HL-60 (cell line): ENCODE data around the gene IL4.

Experiments used
- CTCF ChIP-seq: IDR thresholded peaks from one replicate; pipeline ENCODE4 v1.5.1; 2011; ENCODE audit warnings: low read length, control low read depth, inconsistent platforms; ENCODE audit not compliant: insufficient read depth
- GABPA ChIP-seq: IDR thresholded peaks from 2 replicates; pipeline ENCODE4 v1.6.1; 2012; ENCODE audit warnings: low read depth
- POLR2AphosphoS5 ChIP-seq: IDR thresholded peaks from 2 replicates; pipeline ENCODE4 v1.6.1; 2012; ENCODE audit warnings: low read depth
- TF ChIP-seq, protein P1 (sequence below): IDR thresholded peaks from 2 replicates; pipeline ENCODE4 v1.6.1; 2012; ENCODE audit warnings: low read depth; ENCODE audit not compliant: insufficient replicate concordance

- TF ChIP-seq CTCF = no peak
- TF ChIP-seq POLR2AphosphoS5 = no peak
- TF ChIP-seq, protein P1, sequence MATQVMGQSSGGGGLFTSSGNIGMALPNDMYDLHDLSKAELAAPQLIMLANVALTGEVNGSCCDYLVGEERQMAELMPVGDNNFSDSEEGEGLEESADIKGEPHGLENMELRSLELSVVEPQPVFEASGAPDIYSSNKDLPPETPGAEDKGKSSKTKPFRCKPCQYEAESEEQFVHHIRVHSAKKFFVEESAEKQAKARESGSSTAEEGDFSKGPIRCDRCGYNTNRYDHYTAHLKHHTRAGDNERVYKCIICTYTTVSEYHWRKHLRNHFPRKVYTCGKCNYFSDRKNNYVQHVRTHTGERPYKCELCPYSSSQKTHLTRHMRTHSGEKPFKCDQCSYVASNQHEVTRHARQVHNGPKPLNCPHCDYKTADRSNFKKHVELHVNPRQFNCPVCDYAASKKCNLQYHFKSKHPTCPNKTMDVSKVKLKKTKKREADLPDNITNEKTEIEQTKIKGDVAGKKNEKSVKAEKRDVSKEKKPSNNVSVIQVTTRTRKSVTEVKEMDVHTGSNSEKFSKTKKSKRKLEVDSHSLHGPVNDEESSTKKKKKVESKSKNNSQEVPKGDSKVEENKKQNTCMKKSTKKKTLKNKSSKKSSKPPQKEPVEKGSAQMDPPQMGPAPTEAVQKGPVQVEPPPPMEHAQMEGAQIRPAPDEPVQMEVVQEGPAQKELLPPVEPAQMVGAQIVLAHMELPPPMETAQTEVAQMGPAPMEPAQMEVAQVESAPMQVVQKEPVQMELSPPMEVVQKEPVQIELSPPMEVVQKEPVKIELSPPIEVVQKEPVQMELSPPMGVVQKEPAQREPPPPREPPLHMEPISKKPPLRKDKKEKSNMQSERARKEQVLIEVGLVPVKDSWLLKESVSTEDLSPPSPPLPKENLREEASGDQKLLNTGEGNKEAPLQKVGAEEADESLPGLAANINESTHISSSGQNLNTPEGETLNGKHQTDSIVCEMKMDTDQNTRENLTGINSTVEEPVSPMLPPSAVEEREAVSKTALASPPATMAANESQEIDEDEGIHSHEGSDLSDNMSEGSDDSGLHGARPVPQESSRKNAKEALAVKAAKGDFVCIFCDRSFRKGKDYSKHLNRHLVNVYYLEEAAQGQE = no peak
- TF ChIP-seq GABPA = no peak
Observed at GRCh38 chr5:132725745-132726144, 52.0 kb downstream of the IL4 start.
